ENCODE results near the gene BEST4. TPM values are rescaled to one million over a fixed set of nuclear protein-coding genes. Genes with fewer than 3 reads are reported as not detected.

Gene BEST4
- total and polyA plus RNA-seq, 2 of the 4 experiments (the other 2 are of a cell fraction): 0.07 TPM; not detected in 1

- Histone ChIP-seq H3K4ac (ENCODE audit: low read depth, low read length) (peak overlapping the region; percentile 100), H3K4me1 (ENCODE audit: control insufficient read depth, insufficient read depth, low read length) (peaks cover 53% of the 10 kb centered on the region), H3K18ac (ENCODE audit: low read depth, low read length) (peak overlapping the region; percentile 94), H2AFZ (replicated peaks; ENCODE audit: low read length, poor library complexity) (peak overlapping the region; percentile 74), H3K9me1 (ENCODE audit: insufficient read depth, low read length) (peaks cover 34% of the 10 kb centered on the region), H3K23ac (ENCODE audit: low read depth, low read length) (peak overlapping the region; percentile 98), H2BK20ac (ENCODE audit: low read depth, low read length) (peak overlapping the region; percentile 93), H3K27ac (ENCODE audit: insufficient read depth, low read length) (peak overlapping the region; percentile 86), H3K79me1 (ENCODE audit: low read depth in 1 of 2, low read length in 2 of 2) (peaks cover 17 to 64% of the 10 kb centered on the region in 2 experiments), H4K20me1 (ENCODE audit: insufficient read depth, low read length) (peaks cover 9% of the 10 kb centered on the region; the same call in 1 of the 2 replicates), H3K9me3 (ENCODE audit: control insufficient read depth, insufficient read depth, low read length) (no peaks in the 10 kb centered on the region), H2AK9ac (replicated peaks; ENCODE audit: low read depth, low read length, poor library complexity) (peak overlapping the region; percentile 98), H4K91ac (ENCODE audit: insufficient read depth, low read depth, low read length) (peak overlapping the region; percentile 100), H3K36me3 (ENCODE audit: control insufficient read depth, insufficient read depth, low read length) (peaks cover 20% of the 10 kb centered on the region), H3K14ac (replicated peaks; ENCODE audit: low read depth, low read length) (peak overlapping the region; percentile 98), H3K4me2 (ENCODE audit: low read depth, low read length) (peak overlapping the region; percentile 86), H2AK5ac (ENCODE audit: low read depth, low read length) (peak overlapping the region; percentile 100), H3K56ac (ENCODE audit: extremely low read depth, insufficient read depth, low read length) (peak overlapping the region; percentile 95), H4K8ac (ENCODE audit: low read depth in 2 of 2, low read length in 2 of 2) (peak overlapping the region; percentile 94 to 97), H4K5ac (ENCODE audit: low read depth, low read length) (peak overlapping the region; percentile 93), H2BK15ac (ENCODE audit: low read depth, low read length) (peak overlapping the region; percentile 98), H3K9ac (ENCODE audit: low read depth, low read length) (peak overlapping the region; percentile 96), H2BK120ac (ENCODE audit: low read depth, low read length) (peak overlapping the region; percentile 98), H3K27me3 (ENCODE audit: control insufficient read depth, insufficient read depth, low read length) (no peaks in the 10 kb centered on the region), H3K4me3 (ENCODE audit: insufficient read depth, low read depth, low read length) (peak overlapping the region; percentile 40), H2BK5ac (ENCODE audit: low read depth, low read length, poor library complexity, severe bottlenecking) (peak overlapping the region; percentile 96)
- BruUV-seq (replicated peaks): no TSS peak
- ATAC-seq (ENCODE audit: low read depth) (no peak), DNase-seq (peak; percentile 82)
- in situ Hi-C loops (cut with MboI; ENCODE audit: low sequenced_read_pairs): no loop called here
- ChIA-PET POLR2A (ENCODE audit: unreplicated experiment) (interaction anchor here (0.6 to 3.7 kb wide), 6 partner anchors 9 to 764 kb away, joined by 3 to 30 read pairs (median 4); partner anchors contain the start of genes PLK3 and RNU5D-1), CTCF (interaction anchor here (0.5 to 1.7 kb wide), 5 partner anchors 9 to 709 kb away, joined by 3 to 6 read pairs (median 4); partner anchors contain the start of gene PLK3)
- WGBS, 2 experiments (ENCODE audit: extremely low coverage in 2 of 2, insufficient read length in 1 of 2): 0% methylated on average over 2 of the region's 6 CpGs; no CpG with 5 or more reads in 1 of the 2 experiments
- dilution Hi-C loops (cut with HindIII; ENCODE audit: low sequenced_read_pairs, unreplicated experiment): no loop called here
- intact Hi-C loops (cut with micrococcal nuclease): loop anchor here (5.0 to 10.0 kb wide), 2 partner anchors 77 to 496 kb away; partner anchors contain the start of gene RNU5D-1
- TF ChIP-seq BHLHE40 (IDR thresholded peaks at IDR 0.05; ENCODE audit: low read depth, low read length) (no peak), FOS (IDR thresholded peaks at IDR 0.05; ENCODE audit: low read depth, low read length) (no peak), MAZ (IDR thresholded peaks at IDR 0.05; ENCODE audit: borderline replicate concordance, low read depth, low read length) (peak; percentile 55; the same call in 1 of the 2 replicates), MAFK (IDR thresholded peaks at IDR 0.05; ENCODE audit: low read depth, low read length) (peak; percentile 80), ELK1 (IDR thresholded peaks at IDR 0.05; ENCODE audit: borderline replicate concordance, low read depth, low read length) (no peak), CTCF (conservative IDR thresholded peaks at IDR 0.05; ENCODE audit: low read depth, low read length) (0 out of 2 replicates have a peak, but pooled peaks have one; percentile 9), POLR2A (IDR thresholded peaks at IDR 0.05; ENCODE audit: low read depth, low read length) (peak; percentile 58; the same call in 1 of the 2 replicates), NFE2L2 (IDR thresholded peaks at IDR 0.05; ENCODE audit: low read depth, low read length) (0 out of 2 replicates have a peak, but pooled peaks have one; percentile 1), MXI1 (IDR thresholded peaks at IDR 0.05; ENCODE audit: borderline replicate concordance, low read depth, low read length) (no peak), CEBPB (IDR thresholded peaks at IDR 0.05; ENCODE audit: low read depth, low read length) (no peak), SMC3 (IDR thresholded peaks at IDR 0.05; ENCODE audit: low read depth, low read length) (no peak; the same call in 1 of the 2 replicates), RAD21 (IDR thresholded peaks at IDR 0.05; ENCODE audit: low read length) (peak; percentile 10; the same call in 1 of the 2 replicates), CHD1 (IDR thresholded peaks at IDR 0.05; ENCODE audit: low read depth, low read length) (no peak; the same call in 1 of the 2 replicates)
Measured at GRCh38 chr1:44808938-44809917, 21.3 kb upstream of the BEST4 start.
